Measurements from ENCODE around the gene ANK3. TPM values are rescaled to one million over a fixed set of nuclear protein-coding genes. Genes with fewer than 3 reads are reported as not detected.

Gene ANK3
- total and polyA plus RNA-seq, 2 experiments from 2014 or later, result 46.5 to 85.2 TPM

GRCh38 chr10:60194421-60194820, 195.3 kb downstream of the ANK3 start:
- Mint-ChIP-seq H3K27ac (no peak overlapping the region), H3K4me3 (no peak overlapping the region), H3K4me1 (no peaks in the 10 kb centered on the region), H3K27me3 (ENCODE audit: insufficient read depth, low read depth, poor library complexity) (no peaks in the 10 kb centered on the region), H3K36me3 (ENCODE audit: low read depth) (peaks cover 7% of the 10 kb centered on the region; the same call in 2 of the 3 replicates), H3K9me3 (0 out of 3 replicates have a peak, but pooled peaks cover 3% of the 10 kb centered on the region)
- H3K9me2 ChIP-seq (ENCODE audit: insufficient read depth), result no peaks in the 10 kb centered on the region
- no peak for DNase-seq (ENCODE audit: low spot score)
- ATAC-seq, result no peak
- no peak for TF ChIP-seq ZNF114 (CRISPR knock-in tag; IDR thresholded peaks at IDR 0.05)
- no peak for TF ChIP-seq NANOG (IDR thresholded peaks at IDR 0.05; ENCODE audit: borderline replicate concordance)
- TF ChIP-seq CREB1 (CRISPR knock-in tag; IDR thresholded peaks at IDR 0.05; ENCODE audit: low read depth), result no peak
- no peak for TF ChIP-seq EZH2phosphoT487 (IDR thresholded peaks at IDR 0.05; ENCODE audit: unreplicated experiment)
- TF ChIP-seq POLR2AphosphoS5 (IDR thresholded peaks at IDR 0.05; ENCODE audit: low read depth), result no peak
- TF ChIP-seq, protein P1, sequence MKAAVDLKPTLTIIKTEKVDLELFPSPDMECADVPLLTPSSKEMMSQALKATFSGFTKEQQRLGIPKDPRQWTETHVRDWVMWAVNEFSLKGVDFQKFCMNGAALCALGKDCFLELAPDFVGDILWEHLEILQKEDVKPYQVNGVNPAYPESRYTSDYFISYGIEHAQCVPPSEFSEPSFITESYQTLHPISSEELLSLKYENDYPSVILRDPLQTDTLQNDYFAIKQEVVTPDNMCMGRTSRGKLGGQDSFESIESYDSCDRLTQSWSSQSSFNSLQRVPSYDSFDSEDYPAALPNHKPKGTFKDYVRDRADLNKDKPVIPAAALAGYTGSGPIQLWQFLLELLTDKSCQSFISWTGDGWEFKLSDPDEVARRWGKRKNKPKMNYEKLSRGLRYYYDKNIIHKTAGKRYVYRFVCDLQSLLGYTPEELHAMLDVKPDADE (IDR thresholded peaks at IDR 0.05), result no peak
- no peak for TF ChIP-seq EZH2 (IDR thresholded peaks at IDR 0.05; ENCODE audit: low read depth, unreplicated experiment)
- TF ChIP-seq CTCF (conservative IDR thresholded peaks at IDR 0.05; ENCODE audit: low read depth in 2 of 2), result no peak
- no peak for TF ChIP-seq ZNF331 (CRISPR knock-in tag; IDR thresholded peaks at IDR 0.05; ENCODE audit: low read depth)
- no peak for TF ChIP-seq JUNB (IDR thresholded peaks at IDR 0.05; ENCODE audit: unreplicated experiment)
- TF ChIP-seq STAT1 (IDR thresholded peaks at IDR 0.05; ENCODE audit: unreplicated experiment), result no peak
- TF ChIP-seq, protein P2, sequence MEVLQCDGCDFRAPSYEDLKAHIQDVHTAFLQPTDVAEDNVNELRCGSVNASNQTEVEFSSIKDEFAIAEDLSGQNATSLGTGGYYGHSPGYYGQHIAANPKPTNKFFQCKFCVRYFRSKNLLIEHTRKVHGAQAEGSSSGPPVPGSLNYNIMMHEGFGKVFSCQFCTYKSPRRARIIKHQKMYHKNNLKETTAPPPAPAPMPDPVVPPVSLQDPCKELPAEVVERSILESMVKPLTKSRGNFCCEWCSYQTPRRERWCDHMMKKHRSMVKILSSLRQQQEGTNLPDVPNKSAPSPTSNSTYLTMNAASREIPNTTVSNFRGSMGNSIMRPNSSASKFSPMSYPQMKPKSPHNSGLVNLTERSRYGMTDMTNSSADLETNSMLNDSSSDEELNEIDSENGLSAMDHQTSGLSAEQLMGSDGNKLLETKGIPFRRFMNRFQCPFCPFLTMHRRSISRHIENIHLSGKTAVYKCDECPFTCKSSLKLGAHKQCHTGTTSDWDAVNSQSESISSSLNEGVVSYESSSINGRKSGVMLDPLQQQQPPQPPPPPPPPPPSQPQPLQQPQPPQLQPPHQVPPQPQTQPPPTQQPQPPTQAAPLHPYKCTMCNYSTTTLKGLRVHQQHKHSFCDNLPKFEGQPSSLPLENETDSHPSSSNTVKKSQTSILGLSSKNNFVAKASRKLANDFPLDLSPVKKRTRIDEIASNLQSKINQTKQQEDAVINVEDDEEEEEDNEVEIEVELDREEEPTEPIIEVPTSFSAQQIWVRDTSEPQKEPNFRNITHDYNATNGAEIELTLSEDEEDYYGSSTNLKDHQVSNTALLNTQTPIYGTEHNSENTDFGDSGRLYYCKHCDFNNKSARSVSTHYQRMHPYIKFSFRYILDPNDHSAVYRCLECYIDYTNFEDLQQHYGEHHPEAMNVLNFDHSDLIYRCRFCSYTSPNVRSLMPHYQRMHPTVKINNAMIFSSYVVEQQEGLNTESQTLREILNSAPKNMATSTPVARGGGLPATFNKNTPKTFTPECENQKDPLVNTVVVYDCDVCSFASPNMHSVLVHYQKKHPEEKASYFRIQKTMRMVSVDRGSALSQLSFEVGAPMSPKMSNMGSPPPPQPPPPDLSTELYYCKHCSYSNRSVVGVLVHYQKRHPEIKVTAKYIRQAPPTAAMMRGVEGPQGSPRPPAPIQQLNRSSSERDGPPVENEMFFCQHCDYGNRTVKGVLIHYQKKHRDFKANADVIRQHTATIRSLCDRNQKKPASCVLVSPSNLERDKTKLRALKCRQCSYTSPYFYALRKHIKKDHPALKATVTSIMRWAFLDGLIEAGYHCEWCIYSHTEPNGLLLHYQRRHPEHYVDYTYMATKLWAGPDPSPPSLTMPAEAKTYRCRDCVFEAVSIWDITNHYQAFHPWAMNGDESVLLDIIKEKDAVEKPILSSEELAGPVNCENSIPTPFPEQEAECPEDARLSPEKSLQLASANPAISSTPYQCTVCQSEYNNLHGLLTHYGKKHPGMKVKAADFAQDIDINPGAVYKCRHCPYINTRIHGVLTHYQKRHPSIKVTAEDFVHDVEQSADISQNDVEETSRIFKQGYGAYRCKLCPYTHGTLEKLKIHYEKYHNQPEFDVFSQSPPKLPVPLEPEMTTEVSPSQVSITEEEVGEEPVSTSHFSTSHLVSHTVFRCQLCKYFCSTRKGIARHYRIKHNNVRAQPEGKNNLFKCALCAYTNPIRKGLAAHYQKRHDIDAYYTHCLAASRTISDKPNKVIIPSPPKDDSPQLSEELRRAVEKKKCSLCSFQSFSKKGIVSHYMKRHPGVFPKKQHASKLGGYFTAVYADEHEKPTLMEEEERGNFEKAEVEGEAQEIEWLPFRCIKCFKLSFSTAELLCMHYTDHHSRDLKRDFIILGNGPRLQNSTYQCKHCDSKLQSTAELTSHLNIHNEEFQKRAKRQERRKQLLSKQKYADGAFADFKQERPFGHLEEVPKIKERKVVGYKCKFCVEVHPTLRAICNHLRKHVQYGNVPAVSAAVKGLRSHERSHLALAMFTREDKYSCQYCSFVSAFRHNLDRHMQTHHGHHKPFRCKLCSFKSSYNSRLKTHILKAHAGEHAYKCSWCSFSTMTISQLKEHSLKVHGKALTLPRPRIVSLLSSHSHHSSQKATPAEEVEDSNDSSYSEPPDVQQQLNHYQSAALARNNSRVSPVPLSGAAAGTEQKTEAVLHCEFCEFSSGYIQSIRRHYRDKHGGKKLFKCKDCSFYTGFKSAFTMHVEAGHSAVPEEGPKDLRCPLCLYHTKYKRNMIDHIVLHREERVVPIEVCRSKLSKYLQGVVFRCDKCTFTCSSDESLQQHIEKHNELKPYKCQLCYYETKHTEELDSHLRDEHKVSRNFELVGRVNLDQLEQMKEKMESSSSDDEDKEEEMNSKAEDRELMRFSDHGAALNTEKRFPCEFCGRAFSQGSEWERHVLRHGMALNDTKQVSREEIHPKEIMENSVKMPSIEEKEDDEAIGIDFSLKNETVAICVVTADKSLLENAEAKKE (CRISPR knock-in tag; IDR thresholded peaks at IDR 0.05), result no peak
- TF ChIP-seq, protein P3, sequence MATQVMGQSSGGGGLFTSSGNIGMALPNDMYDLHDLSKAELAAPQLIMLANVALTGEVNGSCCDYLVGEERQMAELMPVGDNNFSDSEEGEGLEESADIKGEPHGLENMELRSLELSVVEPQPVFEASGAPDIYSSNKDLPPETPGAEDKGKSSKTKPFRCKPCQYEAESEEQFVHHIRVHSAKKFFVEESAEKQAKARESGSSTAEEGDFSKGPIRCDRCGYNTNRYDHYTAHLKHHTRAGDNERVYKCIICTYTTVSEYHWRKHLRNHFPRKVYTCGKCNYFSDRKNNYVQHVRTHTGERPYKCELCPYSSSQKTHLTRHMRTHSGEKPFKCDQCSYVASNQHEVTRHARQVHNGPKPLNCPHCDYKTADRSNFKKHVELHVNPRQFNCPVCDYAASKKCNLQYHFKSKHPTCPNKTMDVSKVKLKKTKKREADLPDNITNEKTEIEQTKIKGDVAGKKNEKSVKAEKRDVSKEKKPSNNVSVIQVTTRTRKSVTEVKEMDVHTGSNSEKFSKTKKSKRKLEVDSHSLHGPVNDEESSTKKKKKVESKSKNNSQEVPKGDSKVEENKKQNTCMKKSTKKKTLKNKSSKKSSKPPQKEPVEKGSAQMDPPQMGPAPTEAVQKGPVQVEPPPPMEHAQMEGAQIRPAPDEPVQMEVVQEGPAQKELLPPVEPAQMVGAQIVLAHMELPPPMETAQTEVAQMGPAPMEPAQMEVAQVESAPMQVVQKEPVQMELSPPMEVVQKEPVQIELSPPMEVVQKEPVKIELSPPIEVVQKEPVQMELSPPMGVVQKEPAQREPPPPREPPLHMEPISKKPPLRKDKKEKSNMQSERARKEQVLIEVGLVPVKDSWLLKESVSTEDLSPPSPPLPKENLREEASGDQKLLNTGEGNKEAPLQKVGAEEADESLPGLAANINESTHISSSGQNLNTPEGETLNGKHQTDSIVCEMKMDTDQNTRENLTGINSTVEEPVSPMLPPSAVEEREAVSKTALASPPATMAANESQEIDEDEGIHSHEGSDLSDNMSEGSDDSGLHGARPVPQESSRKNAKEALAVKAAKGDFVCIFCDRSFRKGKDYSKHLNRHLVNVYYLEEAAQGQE (IDR thresholded peaks at IDR 0.05; ENCODE audit: unreplicated experiment), result no peak
- no peaks in the 10 kb centered on the region for H3K27me3 ChIP-seq (ENCODE audit: insufficient read depth)
- no peak overlapping the region for H3K4me2 ChIP-seq
- no peaks in the 10 kb centered on the region for H3F3A ChIP-seq (replicated peaks; ENCODE audit: low read depth)
- H3K4me3 ChIP-seq, result no peak overlapping the region
- no peak overlapping the region for H2AFZ ChIP-seq
- H3K79me2 ChIP-seq (replicated peaks; ENCODE audit: insufficient read depth), result no peaks in the 10 kb centered on the region
- 0 out of 2 replicates have a peak, but pooled peaks cover 5% of the 10 kb centered on the region for H3K36me3 ChIP-seq (ENCODE audit: insufficient read depth)
- no peaks in the 10 kb centered on the region for H4K20me1 ChIP-seq (replicated peaks; ENCODE audit: insufficient read depth)
- no peak overlapping the region for H3K27ac ChIP-seq (ENCODE audit: low read depth)
- H3K4me1 ChIP-seq (ENCODE audit: insufficient read depth), result no peaks in the 10 kb centered on the region

Data from GM23338 (cell line).